Embryonic facial prominence (tissue), 1 donor: ENCODE measurements around the gene PSMG3.
"Not testable (repeated sequence)": the region's sequence is repeated elsewhere in the genome, so short reads cannot be mapped to it uniquely, and the experiment has no call there.

Experiments used
- DNase-seq: peaks from one replicate; pipeline ENCODE4 v3.0.0-alpha.2; 2016; ENCODE audit errors: extremely low spot score

Gene PSMG3

GRCh38 chr7:1596181-1597043, 26.6 kb upstream of the PSMG3 start:
- DNase-seq: no peak

DNA sequence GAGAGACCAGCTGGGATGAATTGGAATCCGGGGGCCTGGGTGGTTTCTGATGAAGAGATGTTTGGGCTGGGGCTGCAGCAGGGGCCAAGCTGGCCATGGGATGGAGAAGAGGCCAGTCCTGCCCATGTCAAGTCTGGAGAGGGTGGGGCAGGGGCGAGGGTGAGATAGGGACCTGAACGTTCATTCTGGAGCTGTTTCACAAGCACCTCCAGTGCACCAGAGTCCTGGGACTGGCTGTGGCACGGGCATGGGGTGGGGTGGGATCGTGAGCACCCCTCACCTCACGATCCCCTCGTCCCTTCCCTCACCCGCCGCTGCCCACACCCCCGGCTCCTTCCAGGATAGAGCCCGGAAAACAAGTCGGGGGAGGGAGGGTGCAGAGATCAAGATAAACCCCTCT, 25.8 kb upstream of the PSMG3 start:
- no peak for DNase-seq

GRCh38 chr7:1595027-1595426, 25.2 kb upstream of the PSMG3 start:
- DNase-seq: no peak

- DNase-seq: no peak
These were observed 24.1 kb upstream of the PSMG3 start for GRCh38 chr7:1593904-1594421.

- DNase-seq: no peak
These were observed 23.4 kb upstream of the PSMG3 start for GRCh38 chr7:1593091-1593866.

DNA sequence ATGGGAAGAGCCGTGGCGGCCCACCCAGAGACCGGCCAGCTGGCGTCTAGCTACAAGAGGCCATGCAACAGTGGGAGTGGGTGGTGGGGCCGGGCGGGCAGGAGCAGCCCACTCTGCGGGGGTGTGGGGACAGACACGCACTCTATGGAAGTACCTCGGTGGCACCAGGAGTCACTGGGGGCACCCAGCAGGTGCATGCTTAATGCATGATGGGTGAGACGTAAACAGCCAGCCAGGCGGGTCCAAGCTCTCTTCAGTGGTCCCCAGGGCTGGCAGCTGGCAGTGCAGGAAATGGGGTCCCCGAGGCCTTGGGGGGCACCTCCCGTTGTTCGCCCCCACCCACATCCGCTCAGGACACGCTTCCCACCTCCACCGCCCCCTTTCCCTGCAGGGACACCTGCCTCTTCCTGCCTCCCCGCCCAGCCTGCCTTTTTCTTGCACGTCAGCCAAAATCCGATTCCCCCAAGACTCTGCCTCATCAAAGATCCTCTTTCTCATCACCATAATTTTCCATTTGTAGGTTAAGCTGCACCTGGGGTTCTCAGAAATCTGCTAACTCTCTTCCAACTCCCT, 22.6 kb upstream of the PSMG3 start:
- no peak for DNase-seq

DNA sequence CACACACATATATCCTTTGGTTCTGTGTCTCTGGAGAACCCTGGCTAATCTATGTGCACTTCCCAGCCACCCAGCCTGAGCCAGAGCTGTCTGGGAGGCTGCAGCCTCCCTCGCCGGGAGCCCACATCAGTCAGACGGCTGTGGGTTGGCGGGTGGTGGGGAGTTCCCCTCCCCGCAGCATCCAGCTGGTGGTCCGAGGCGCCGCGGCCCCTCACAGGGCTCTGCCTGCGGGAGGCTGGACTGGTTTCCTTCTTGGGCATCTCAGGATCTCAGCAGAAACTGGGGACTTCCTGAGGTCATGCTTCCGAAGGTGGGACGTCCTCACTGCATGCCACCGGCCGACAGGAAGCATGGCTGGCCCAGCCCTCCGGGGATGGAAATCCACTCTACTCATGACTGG, 22.0 kb upstream of the PSMG3 start:
- DNase-seq: no peak

GRCh38 chr7:1591396-1591795, 21.6 kb upstream of the PSMG3 start:
- no peak for DNase-seq

GRCh38 chr7:1590887-1591286, 21.1 kb upstream of the PSMG3 start:
- no peak for DNase-seq

GRCh38 chr7:1590476-1590875, 20.6 kb upstream of the PSMG3 start:
- DNase-seq: no peak

DNA sequence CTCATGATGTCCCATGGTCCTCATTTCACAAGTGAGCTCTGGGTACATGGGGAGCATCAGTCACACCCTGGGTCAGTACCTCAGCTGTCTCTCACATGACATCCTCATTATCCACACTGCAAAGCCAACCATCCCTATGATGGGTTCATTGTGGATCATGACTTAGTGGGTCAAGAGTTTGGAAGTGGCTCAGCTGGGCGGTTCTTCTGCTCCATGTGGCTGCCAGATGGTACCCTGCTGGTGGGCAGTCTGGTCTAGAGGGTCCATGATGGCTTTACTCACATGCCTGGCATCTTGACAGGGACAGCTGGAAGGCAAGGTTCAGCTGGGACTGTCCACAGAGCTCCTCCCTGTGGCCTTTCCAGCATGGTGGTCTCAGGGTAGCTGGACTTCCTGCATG, 19.1 kb upstream of the PSMG3 start:
- DNase-seq: no peak

DNA sequence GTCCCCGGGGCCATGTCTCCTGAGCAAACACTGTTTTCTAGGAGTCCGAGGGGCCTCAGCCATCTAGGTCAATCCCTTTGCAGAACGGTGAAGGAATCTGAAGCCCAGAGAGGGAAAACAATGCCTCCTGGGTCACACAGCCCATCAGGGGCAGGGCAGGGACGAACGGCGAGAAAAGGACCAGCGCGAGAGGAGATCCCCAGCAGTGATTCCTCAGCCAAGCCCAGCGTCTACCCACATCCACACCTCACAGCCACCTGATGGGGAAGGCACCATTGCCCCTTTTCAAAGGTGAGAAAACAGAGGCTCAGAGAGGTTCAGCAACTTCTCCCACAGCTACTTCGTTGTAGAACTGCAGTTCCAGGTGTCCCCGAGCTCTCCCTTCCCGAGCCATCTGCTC, 17.9 kb upstream of the PSMG3 start:
- no peak for DNase-seq

- no peak for DNase-seq
These were observed 17.2 kb upstream of the PSMG3 start for GRCh38 chr7:1586827-1587705.

DNA sequence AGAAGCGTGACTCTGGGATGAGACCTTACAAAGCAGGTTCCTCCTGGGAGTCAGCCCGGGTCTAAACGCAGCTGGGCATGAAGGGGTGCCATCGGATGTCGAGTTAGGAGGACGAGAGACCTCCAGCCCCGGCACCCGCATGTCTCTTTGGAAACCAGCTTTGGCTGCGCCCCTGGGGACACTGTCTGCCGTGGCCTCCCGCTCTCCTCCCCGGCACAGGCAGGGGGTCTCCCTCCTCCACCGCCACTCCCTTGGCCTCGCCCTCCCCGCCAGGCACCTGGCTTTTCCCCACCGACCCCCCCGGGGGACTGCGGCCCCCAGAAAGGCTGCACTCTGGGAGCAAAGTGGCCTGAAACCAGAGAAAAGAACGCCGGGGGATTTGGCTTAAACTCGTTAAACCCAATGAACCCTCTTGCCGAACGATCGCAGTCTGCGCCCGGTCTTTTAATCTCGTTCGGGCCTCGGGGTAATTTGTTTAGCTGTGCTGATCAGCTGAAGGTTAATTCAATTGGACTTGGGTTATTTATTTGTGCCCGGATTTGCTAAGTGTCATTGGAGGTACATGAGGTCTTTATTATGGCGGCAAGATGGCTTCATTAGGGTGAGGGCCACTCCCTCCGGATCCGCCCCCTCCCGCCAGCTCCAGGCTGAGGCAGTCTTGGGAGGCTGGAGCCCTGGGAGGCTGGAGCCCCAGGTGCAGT, 16.4 kb upstream of the PSMG3 start:
- DNase-seq: no peak

- DNase-seq: no peak
These were observed 15.5 kb upstream of the PSMG3 start for GRCh38 chr7:1585142-1585981.

- no peak for DNase-seq
These were observed 14.9 kb upstream of the PSMG3 start for GRCh38 chr7:1584700-1585099.

GRCh38 chr7:1583241-1583930, 13.6 kb upstream of the PSMG3 start:
- DNase-seq: not testable (repeated sequence)

DNA sequence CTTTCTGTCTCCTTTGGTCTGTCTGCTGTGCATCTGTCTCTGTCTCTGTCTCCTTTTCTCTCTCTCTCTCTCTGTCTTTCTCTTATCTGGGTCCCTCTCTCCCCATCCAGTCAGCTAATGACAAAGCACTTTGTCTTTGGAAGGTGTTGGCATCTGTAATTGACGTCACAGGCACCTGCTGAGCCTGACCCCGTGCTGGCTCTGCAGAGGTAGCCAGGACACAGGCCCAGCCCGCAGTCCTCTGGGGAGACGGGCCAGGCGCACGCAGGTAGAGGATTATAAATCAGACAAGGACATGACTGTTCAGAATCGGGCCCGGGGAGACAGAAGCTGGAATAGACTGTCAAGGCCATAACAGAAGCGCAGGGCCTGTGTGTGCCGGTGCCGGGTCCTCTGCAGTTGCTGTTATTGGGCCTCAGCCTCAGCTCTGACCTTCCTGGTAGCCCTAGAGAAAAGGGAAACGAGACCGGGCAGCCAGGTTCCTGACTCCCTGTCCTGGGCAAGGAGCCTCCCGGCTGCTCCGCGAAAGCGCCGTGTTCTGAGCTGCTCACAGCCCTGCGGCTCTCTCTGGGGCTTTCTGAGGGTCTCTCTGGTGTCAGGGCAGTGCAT, 10.7 kb upstream of the PSMG3 start:
- no peak for DNase-seq
